Colonic mucosa (tissue), 4 donors: Measurements from ENCODE around the gene TBC1D16. TPM values are rescaled to one million over a fixed set of nuclear protein-coding genes. Genes with fewer than 3 reads are reported as not detected.

Experiments used
- DNase-seq: peaks from one replicate; pipeline ENCODE4 v3.0.0-alpha.2; 2020
- H3K27ac ChIP-seq: fragments of 200-600 bp; one replicate; pipeline ENCODE4 v1.8.0; 2021
- H3K27me3 ChIP-seq: fragments of 200-600 bp; one replicate; pipeline ENCODE4 v1.8.0; 2021
- H3K36me3 ChIP-seq: fragments of 200-600 bp; one replicate; pipeline ENCODE4 v1.8.0; 2021
- H3K4me1 ChIP-seq: fragments of 200-600 bp; one replicate; pipeline ENCODE4 v1.8.0; 2021; ENCODE audit warnings: mild to moderate bottlenecking
- H3K4me3 ChIP-seq: fragments of 200-600 bp; one replicate; pipeline ENCODE4 v1.8.0; 2021
- H3K9ac ChIP-seq, 2 donors: one replicate each; pipeline ENCODE4 v1.7.0; 2013; ENCODE audit warnings: control low read depth in 2 of 2, low read depth in 2 of 2, low read length in 2 of 2
- H3K9me3 ChIP-seq: fragments of 200-600 bp; one replicate; pipeline ENCODE4 v1.8.0; 2021
- CTCF ChIP-seq: fragments of 200-600 bp; IDR thresholded peaks from one replicate; pipeline ENCODE4 v1.8.0; 2022; ENCODE audit warnings: antibody characterized with exemption, mild to moderate bottlenecking
- intact Hi-C: fragments of 100-400 bp; cut with DNase I; formaldehyde crosslinking; loops from one replicate; pipeline ENCODE4 v1.14.1; 2022
- total RNA-seq, 2 donors: library from RNA; stranded (reverse); fragmentation: NEBNext Ultra II Directional in 1 of 2; extraction: Animal tissue kit (Norgen Biotek cat#: 25700) in 1 of 2; gene quantifications; one replicate each; pipeline ENCODE4 v1.2.1, GENCODE V29; 2021
- donor health status: healthy.
- donor health status: DM: no; HTN: no; CAD: no.
- donor health status: DM: no; HTN: no; CAD: no.

Gene TBC1D16
- total RNA-seq, 2 donors from 2014 or later, result 14.4 to 19.8 TPM

GRCh38 chr17:79918581-79919163, 117.0 kb downstream of the TBC1D16 start:
- Histone ChIP-seq H3K4me3 (no peak overlapping the region), H3K4me1 (peaks cover 17% of the 10 kb centered on the region), H3K27me3 (no peaks in the 10 kb centered on the region), H3K9me3 (no peaks in the 10 kb centered on the region), H3K9ac (peak overlapping the region; percentile 3 to 65), H3K27ac (peak overlapping the region; percentile 1), H3K36me3 (no peaks in the 10 kb centered on the region)
- intact Hi-C loops, result loop anchor here (5.0 kb wide), 1 partner anchor 76 kb away; no protein-coding TSS in a partner anchor
- no peak for DNase-seq
- no peak for TF ChIP-seq CTCF

GRCh38 chr17:79917902-79918484, 117.7 kb downstream of the TBC1D16 start:
- Histone ChIP-seq H3K27ac (no peak overlapping the region), H3K4me3 (no peak overlapping the region), H3K9me3 (no peaks in the 10 kb centered on the region), H3K9ac (peak overlapping the region in 1 of 2 donors; percentile 65), H3K36me3 (no peaks in the 10 kb centered on the region), H3K4me1 (peaks cover 17% of the 10 kb centered on the region), H3K27me3 (no peaks in the 10 kb centered on the region)
- no peak for DNase-seq
- TF ChIP-seq CTCF, result no peak
- intact Hi-C loops, result loop anchor here (5.0 kb wide), 1 partner anchor 76 kb away; no protein-coding TSS in a partner anchor

- H3K36me3 ChIP-seq, result no peaks in the 10 kb centered on the region
- intact Hi-C loops, result loop anchor here (5.0 kb wide), 1 partner anchor 75 kb away; no protein-coding TSS in a partner anchor
- peaks cover 16% of the 10 kb centered on the region for H3K4me1 ChIP-seq
- no peak overlapping the region for H3K4me3 ChIP-seq
- H3K9ac ChIP-seq, result no peak overlapping the region
- no peaks in the 10 kb centered on the region for H3K27me3 ChIP-seq
- H3K9me3 ChIP-seq, result no peaks in the 10 kb centered on the region
- TF ChIP-seq CTCF, result no peak
- no peak overlapping the region for H3K27ac ChIP-seq
- DNase-seq, result no peak
Observed at GRCh38 chr17:79916991-79917901, 118.4 kb downstream of the TBC1D16 start.

- no peaks in the 10 kb centered on the region for H3K27me3 ChIP-seq
- no peak overlapping the region for H3K9ac ChIP-seq
- no peak for TF ChIP-seq CTCF
- peaks cover 11% of the 10 kb centered on the region for H3K4me1 ChIP-seq
- no peak for DNase-seq
- intact Hi-C loops, result loop anchor here (5.0 kb wide), 1 partner anchor 74 kb away; no protein-coding TSS in a partner anchor
- H3K9me3 ChIP-seq, result no peaks in the 10 kb centered on the region
- H3K27ac ChIP-seq, result no peak overlapping the region
- no peak overlapping the region for H3K4me3 ChIP-seq
- H3K36me3 ChIP-seq, result no peaks in the 10 kb centered on the region
Observed at GRCh38 chr17:79916506-79916905, 119.2 kb downstream of the TBC1D16 start.

- Histone ChIP-seq H3K4me1 (peaks cover 11% of the 10 kb centered on the region), H3K4me3 (no peak overlapping the region), H3K36me3 (no peaks in the 10 kb centered on the region), H3K27ac (no peak overlapping the region), H3K27me3 (no peaks in the 10 kb centered on the region), H3K9me3 (no peaks in the 10 kb centered on the region), H3K9ac (peak overlapping the region in 1 of 2 donors; percentile 38)
- TF ChIP-seq CTCF, result no peak
- intact Hi-C loops, result loop anchor here (5.0 kb wide), 1 partner anchor 74 kb away; no protein-coding TSS in a partner anchor
- peak; percentile 83 for DNase-seq
Observed at GRCh38 chr17:79915850-79916430, 119.7 kb downstream of the TBC1D16 start.
